Gastrocnemius medialis (tissue), 4 donors: ENCODE measurements around the gene RNASEL. TPM values are rescaled to one million over a fixed set of nuclear protein-coding genes. Genes with fewer than 3 reads are reported as not detected.

Experiments
- ATAC-seq, 2 donors: fragments of 150-250 bp; one replicate each; pipeline ENCODE4 v1.9.1; 2016
- DNase-seq, 2 donors: peaks; one replicate each; pipeline ENCODE4 v3.0.0-alpha.2; 2019
- H3K27ac ChIP-seq, 4 donors: fragments of 200-600 bp; sonication (generic); 1 replicate in 1 of 4; 2 replicates in 3 of 4; pipeline ENCODE4 v1.5.1; 2016 to 2018; ENCODE audit warnings: mild to moderate bottlenecking in 2 of 4, moderate library complexity in 1 of 4
- H3K27me3 ChIP-seq, 3 donors: fragments of 200-600 bp; sonication (generic) in 2 of 3; 1 replicate in 1 of 3; 2 replicates in 2 of 3; pipeline versions ENCODE4 v1.5.1 to v1.6.0; 2016 to 2019; ENCODE audit warnings: mild to moderate bottlenecking in 1 of 3, moderate library complexity in 1 of 3
- H3K36me3 ChIP-seq, 2 donors: fragments of 200-600 bp; sonication (generic) in 1 of 2; one replicate each; pipeline ENCODE4 v1.5.1; 2017 to 2018
- H3K4me1 ChIP-seq, 2 donors: fragments of 200-600 bp; sonication (generic) in 1 of 2; one replicate each; pipeline ENCODE4 v1.5.1; 2016 to 2017; ENCODE audit warnings: mild to moderate bottlenecking in 2 of 2
- H3K4me3 ChIP-seq, 4 donors: fragments of 200-600 bp; sonication (generic) in 3 of 4; 1 replicate in 1 of 4; 2 replicates in 3 of 4; pipeline ENCODE4 v1.5.1; 2016 to 2019; ENCODE audit warnings: mild to moderate bottlenecking in 2 of 4
- H3K9me3 ChIP-seq, 3 donors: fragments of 200-600 bp; sonication (generic) in 2 of 3; 1 replicate in 1 of 3; 2 replicates in 2 of 3; pipeline ENCODE4 v1.5.1; 2016 to 2019
- POLR2A ChIP-seq, 2 donors: fragments of 450-650 bp; IDR thresholded peaks; one replicate each; pipeline ENCODE4 v1.6.1; 2017; ENCODE audit warnings: antibody characterized with exemption in 2 of 2, mild to moderate bottlenecking in 2 of 2, moderate library complexity in 2 of 2
- in situ Hi-C, 4 donors: fragments of 200-750 bp; cut with MboI; loops; one replicate each; pipeline versions ENCODE4 v1.15.0 to v1.8.0; 2017; ENCODE audit warnings: low sequenced_read_pairs in 4 of 4
- intact Hi-C: fragments of 100-400 bp; cut with DNase I; formaldehyde crosslinking; loops from one replicate; pipeline ENCODE4 v1.15.1; 2023; ENCODE audit warnings: low total_unique reads
- total RNA-seq, 4 donors: library from RNA; depleted of rRNA; stranded (reverse); fragments of >200 nt; gene quantifications; one replicate each; pipeline versions ENCODE4 v1.1.0 to v1.2.3, GENCODE V29; 2016
- TF ChIP-seq, protein P1 (sequence below), 5 experiments: fragments of 450-650 bp in 3 of 5; fragments of 200-600 bp in 2 of 5; sonication (generic) in 2 of 5; IDR thresholded peaks in 4 of 5; conservative IDR thresholded peaks in 1 of 5; 1 replicate in 4 of 5; 2 replicates in 1 of 5; pipeline ENCODE4 v1.5.1; 2016 to 2019; ENCODE audit warnings: antibody characterized with exemption in 5 of 5, mild to moderate bottlenecking in 3 of 5, moderate library complexity in 3 of 5

RNASEL gene
- total RNA-seq, 4 donors from 2014 or later = 0.51 to 4.4 (median 2.4) TPM

- H3K4me1 ChIP-seq = no peaks in the 10 kb centered on the region
- in situ Hi-C loops (no loop called here), intact Hi-C loops (no loop called here)
- H3K27ac ChIP-seq = no peak overlapping the region
- TF ChIP-seq POLR2A (IDR thresholded peaks at IDR 0.05) = no peak
- TF ChIP-seq, protein P1, sequence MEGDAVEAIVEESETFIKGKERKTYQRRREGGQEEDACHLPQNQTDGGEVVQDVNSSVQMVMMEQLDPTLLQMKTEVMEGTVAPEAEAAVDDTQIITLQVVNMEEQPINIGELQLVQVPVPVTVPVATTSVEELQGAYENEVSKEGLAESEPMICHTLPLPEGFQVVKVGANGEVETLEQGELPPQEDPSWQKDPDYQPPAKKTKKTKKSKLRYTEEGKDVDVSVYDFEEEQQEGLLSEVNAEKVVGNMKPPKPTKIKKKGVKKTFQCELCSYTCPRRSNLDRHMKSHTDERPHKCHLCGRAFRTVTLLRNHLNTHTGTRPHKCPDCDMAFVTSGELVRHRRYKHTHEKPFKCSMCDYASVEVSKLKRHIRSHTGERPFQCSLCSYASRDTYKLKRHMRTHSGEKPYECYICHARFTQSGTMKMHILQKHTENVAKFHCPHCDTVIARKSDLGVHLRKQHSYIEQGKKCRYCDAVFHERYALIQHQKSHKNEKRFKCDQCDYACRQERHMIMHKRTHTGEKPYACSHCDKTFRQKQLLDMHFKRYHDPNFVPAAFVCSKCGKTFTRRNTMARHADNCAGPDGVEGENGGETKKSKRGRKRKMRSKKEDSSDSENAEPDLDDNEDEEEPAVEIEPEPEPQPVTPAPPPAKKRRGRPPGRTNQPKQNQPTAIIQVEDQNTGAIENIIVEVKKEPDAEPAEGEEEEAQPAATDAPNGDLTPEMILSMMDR (IDR thresholded peaks at IDR 0.05 in 4 of 5, conservative IDR thresholded peaks at IDR 0.05 in 1 of 5) = no peak
- no peaks in the 10 kb centered on the region for H3K36me3 ChIP-seq
- DNase-seq = no peak
- no peak for ATAC-seq
- H3K9me3 ChIP-seq = no peaks in the 10 kb centered on the region
- H3K27me3 ChIP-seq = no peaks in the 10 kb centered on the region
- H3K4me3 ChIP-seq = no peak overlapping the region
Measured at GRCh38 chr1:182628657-182629056, 39.6 kb upstream of the RNASEL start.

- Histone ChIP-seq H3K4me1 (peaks cover 4 to 6% of the 10 kb centered on the region in 2 donors), H3K4me3 (no peak overlapping the region), H3K27ac (no peak overlapping the region), H3K9me3 (no peaks in the 10 kb centered on the region), H3K27me3 (no peaks in the 10 kb centered on the region), H3K36me3 (no peaks in the 10 kb centered on the region)
- intact Hi-C loops = no loop called here
- ATAC-seq = no peak
- TF ChIP-seq, protein P1 (IDR thresholded peaks at IDR 0.05 in 4 of 5, conservative IDR thresholded peaks at IDR 0.05 in 1 of 5) = no peak
- TF ChIP-seq POLR2A (IDR thresholded peaks at IDR 0.05) = no peak
- in situ Hi-C loops = no loop called here
- DNase-seq = no peak
Measured at GRCh38 chr1:182627622-182628021, 38.6 kb upstream of the RNASEL start.

DNA sequence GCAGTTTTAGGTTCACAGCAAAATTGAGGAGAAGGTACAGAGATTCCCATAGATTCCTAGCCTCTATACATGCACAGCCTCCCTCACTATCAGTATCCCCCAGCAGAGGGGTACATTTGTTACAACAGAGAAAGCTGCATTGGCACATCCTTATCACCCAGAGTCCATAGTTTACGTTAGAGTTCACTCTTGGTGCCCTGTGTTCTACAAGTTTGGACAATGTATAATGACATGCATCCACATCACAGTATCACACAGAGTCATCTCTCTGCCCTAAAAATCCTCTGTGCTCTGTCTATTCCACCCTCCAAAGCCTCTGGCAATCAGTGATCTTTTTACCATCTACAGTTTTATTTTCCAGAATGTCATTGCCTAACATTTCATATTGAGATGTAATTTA, 37.5 kb upstream of the RNASEL start:
- DNase-seq (no peak), ATAC-seq (no peak)
- no peak overlapping the region for H3K27ac ChIP-seq
- H3K36me3 ChIP-seq = no peaks in the 10 kb centered on the region
- in situ Hi-C loops = no loop called here
- intact Hi-C loops = no loop called here
- H3K27me3 ChIP-seq = no peaks in the 10 kb centered on the region
- no peak for TF ChIP-seq POLR2A (IDR thresholded peaks at IDR 0.05)
- TF ChIP-seq, protein P1 (IDR thresholded peaks at IDR 0.05 in 4 of 5, conservative IDR thresholded peaks at IDR 0.05 in 1 of 5) = no peak
- H3K9me3 ChIP-seq = no peaks in the 10 kb centered on the region
- no peak overlapping the region for H3K4me3 ChIP-seq
- peaks cover 4 to 6% of the 10 kb centered on the region in 2 donors for H3K4me1 ChIP-seq

- Histone ChIP-seq H3K27ac (no peak overlapping the region), H3K36me3 (no peaks in the 10 kb centered on the region), H3K4me3 (no peak overlapping the region), H3K4me1 (peaks cover 4 to 6% of the 10 kb centered on the region in 2 donors), H3K9me3 (no peaks in the 10 kb centered on the region), H3K27me3 (no peaks in the 10 kb centered on the region)
- DNase-seq (no peak), ATAC-seq (no peak)
- TF ChIP-seq, protein P1 (IDR thresholded peaks at IDR 0.05 in 4 of 5, conservative IDR thresholded peaks at IDR 0.05 in 1 of 5) = no peak
- no peak for TF ChIP-seq POLR2A (IDR thresholded peaks at IDR 0.05)
- in situ Hi-C loops = no loop called here
- intact Hi-C loops = no loop called here
Measured at GRCh38 chr1:182625719-182626504, 36.9 kb upstream of the RNASEL start.
